HS-27A (cell line): ENCODE results near the gene AUTS2.
"Not testable (repeated sequence)": the region's sequence is repeated elsewhere in the genome, so short reads cannot be mapped to it uniquely, and the experiment has no call there.

Experiments used
- DNase-seq: peaks from one replicate; pipeline ENCODE4 v3.0.0-alpha.2; 2012; ENCODE audit warnings: low read depth, missing footprints

AUTS2 gene

DNA sequence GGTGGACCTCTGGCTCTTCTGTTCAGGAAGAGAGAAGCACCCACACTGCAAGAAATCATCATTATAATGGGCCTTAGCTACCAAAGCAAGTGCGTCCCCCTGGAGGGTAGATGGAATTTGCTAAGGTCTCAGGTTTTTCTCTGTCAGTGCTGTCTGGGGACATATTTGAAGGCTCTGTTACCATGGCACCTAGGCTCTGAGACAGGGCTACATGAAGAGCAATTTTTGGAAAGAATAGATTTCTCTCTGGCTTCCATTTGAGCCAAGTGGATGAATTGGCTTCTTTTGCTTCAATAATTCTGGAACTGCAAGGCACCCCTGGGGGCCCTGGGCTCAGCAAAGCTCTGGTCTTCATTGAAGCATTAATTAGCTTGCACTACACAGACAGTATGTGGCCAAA lies 1184.5 kb downstream of the AUTS2 start:
- no peak for DNase-seq

DNA sequence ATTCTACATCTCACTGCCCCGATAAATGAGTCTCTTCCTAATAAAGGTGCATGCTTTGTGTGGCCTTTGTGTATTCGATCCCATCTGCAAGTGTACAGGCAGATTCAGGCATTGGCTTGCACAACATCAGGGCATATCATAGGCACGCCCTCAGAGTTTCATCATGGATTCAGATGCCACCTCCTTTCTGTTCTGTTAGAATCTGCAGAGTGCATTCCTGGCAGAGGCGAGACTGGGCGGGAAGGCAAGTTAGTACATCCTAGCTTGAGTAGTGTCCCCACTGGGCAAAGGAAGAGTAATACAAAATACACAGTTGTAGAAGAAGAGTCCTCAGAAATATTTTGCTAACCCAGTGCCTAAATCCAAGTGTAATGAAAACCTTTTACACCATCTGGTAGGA lies 1187.2 kb downstream of the AUTS2 start:
- DNase-seq: no peak

DNA sequence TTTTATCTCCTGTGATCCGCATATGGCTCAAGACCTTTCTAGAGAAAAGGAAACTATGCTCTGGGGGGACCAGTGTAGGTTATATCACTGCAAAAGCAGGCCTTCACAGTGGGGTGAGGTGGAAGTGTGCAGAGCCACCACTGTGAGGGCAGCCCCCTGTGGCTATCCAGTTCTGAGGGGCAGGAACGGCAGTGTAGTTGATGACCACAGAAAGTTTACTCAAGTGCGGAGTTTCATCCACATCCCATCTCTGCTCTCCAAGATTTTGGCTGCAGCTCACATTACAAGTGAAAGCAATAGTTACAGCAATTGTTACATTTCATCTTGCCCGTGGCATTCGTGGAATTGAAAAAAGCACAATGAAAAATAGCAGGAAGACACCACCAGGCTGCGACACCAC lies 1187.8 kb downstream of the AUTS2 start:
- DNase-seq: no peak

DNA sequence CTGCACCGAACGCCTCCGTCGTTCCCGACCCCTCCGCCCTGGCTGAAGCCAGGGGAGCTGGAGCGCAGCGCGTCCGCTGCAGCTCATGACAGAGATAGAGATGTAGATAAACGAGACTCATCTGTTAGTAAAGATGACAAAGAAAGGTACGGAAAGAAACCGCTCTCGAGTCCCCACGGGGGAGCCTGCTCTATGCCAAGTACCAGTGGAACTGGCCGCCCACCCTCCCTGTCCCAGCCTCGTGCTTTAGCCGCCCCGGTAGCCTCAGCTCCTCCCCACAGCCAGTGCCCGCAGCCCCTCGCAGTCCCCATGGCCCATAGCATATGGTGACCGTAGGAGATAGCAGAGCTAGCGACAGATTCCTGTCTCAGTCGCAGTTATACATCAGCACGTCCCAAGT lies 1189.0 kb downstream of the AUTS2 start:
- no peak for DNase-seq

DNA sequence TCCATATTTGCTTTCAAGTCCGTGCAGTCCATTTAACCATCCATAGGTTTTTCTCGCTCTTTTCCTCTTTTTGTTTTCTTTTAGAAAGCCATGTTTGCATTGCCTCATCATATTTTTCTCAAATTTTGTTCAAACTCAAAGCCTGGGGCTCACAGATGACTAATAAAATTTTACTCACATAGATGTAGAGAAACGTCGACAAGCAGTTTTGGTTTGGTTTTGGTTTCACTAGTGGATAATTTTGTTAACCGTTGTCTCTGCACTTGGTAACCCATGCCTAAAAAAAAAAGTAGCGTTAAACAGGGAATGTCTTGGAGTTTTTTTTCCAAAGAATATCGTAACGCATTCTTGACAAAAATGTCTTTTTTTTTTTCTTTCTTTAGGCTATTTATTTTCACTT lies 1189.5 kb downstream of the AUTS2 start:
- no peak for DNase-seq

DNA sequence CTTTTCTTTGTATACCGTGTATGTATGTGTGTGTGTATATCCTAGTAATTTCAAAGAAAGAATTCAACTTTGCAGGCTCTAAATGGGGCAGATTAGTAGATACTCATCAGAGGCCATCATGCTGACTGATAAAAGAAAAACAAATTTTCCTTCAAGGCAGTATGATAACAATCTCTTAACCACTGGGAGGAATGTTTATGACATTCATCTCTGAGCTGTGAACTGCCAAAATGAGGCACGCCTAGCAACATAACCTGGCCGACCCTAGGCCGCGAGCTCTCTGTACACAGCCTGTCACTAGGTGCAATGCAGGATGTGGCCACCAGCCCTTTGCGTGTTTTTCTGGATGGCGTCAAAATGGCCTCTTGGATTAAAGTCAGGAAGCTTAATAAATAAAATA lies 1190.0 kb downstream of the AUTS2 start:
- DNase-seq: no peak

DNA sequence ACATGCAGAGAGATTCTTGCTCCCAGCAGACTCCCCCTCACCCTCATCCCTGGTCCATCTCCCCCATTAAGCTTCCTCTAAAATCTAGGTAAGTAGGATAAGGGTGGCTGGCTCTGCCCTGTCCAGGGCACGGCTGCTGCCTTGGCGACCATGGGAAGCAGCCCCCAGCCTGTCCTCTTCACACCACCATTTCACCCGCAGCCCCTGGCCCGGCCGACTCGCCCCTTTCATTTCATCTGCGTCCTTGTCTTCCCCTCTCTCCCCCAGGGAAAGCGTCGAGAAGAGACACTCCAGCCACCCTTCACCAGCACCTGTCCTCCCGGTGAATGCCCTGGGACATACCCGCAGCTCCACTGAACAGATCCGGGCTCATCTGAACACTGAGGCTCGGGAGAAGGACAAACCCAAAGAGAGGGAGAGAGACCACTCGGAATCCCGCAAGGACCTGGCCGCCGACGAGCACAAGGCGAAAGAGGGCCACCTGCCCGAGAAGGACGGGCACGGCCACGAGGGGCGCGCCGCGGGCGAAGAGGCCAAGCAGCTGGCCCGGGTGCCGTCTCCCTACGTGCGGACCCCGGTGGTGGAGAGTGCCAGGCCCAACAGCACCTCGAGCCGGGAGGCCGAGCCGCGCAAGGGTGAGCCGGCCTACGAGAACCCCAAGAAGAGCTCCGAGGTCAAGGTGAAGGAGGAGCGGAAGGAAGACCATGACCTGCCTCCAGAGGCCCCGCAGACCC lies 1191.4 kb downstream of the AUTS2 start:
- no peak for DNase-seq

DNA sequence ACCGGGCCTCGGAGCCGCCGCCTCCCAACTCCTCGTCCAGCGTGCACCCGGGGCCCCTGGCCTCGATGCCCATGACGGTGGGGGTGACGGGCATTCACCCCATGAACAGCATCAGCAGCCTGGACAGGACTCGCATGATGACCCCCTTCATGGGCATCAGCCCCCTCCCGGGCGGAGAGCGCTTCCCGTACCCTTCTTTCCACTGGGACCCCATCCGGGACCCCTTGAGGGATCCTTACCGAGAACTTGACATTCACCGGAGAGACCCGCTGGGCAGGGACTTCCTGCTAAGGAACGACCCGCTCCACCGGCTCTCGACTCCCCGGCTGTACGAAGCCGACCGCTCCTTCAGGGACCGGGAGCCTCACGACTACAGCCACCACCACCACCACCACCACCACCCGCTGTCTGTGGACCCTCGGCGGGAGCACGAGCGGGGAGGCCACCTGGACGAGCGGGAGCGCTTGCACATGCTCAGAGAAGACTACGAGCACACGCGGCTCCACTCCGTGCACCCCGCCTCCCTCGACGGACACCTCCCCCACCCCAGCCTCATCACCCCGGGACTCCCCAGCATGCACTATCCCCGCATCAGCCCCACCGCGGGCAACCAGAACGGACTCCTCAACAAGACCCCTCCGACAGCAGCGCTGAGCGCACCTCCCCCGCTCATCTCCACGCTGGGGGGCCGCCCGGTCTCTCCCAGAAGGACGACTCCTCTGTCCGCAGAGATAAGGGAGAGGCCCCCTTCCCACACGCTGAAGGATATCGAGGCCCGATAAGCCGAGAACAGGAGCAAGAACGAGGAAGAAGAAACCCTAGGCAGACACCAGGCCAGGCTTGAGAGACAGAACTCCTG lies 1192.2 kb downstream of the AUTS2 start:
- DNase-seq: no peak

DNA sequence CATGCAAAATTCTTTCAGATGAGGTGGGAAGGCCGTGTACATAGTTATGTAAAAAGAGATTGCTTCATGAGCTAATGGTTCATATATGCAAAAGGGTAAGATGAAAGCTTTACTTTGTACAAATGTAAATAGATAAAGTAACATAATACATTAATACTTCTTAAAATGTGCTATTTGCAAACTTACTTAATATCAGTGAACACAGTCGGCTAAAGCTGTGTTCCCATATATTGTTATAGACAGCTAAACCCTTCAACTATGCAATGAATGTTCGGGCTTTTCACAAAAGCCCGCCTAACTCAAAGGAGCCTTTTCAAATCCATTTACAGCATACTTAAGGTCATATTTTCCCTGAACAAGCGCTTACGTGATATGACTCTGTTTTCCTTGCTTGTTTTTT lies 1193.1 kb downstream of the AUTS2 start:
- no peak for DNase-seq

DNA sequence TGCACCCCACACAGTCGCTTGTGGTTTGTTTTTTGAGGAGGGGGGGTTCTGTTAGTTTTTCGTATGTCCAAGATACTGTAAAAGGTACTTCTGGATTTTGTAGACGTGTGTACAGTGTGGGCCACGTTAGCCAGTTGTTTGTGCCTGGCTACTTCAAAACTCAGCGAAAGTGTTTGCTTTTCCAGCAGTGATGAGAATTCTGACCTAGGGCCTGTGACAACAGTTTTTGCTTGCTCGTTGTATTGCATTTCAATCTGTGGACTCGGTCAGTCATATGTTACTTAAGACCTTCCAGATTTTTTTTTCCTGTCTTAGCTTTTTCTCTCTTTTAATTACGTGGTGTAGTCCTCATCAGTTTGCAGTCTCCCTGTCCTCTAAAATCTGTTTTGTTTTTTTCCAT lies 1194.8 kb downstream of the AUTS2 start:
- no peak for DNase-seq

DNA sequence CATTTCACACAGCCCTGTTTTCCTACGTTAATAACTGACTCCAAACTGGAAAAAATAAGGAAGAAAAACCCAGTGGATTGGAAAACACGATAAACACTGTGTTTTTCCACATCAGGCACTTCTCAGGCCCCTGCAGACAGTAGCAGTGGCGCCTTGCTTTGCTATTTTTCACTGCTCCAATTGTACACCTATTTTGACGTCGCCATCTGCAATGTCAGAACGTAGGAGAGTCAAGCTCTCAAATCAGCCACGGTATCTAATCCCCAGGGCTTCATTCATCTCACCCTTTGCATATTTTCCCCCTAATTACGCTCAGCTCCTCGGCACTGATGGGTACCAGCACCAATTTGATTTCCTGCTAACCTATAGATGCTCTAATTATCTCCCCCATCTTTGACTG lies 1195.5 kb downstream of the AUTS2 start:
- no peak for DNase-seq

DNA sequence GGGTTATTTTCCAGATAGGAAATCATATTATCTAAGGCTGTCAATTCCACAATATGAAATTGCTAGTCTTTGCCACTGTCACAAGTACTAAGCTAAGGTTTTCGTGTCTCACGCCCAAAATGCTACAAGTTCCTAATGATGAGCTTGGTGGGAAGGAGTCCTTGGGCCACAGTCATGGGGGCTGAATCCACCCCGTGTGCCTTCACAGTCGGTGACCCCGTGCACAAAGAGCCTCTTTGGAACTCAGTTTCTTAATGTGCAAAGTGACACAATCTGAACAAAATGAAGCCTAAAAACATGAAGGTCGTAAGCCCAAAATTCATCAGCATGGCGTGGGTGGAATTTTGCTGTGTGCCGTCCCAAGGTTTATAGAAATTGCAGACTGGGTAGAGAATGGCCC lies 1196.7 kb downstream of the AUTS2 start:
- no peak for DNase-seq

DNA sequence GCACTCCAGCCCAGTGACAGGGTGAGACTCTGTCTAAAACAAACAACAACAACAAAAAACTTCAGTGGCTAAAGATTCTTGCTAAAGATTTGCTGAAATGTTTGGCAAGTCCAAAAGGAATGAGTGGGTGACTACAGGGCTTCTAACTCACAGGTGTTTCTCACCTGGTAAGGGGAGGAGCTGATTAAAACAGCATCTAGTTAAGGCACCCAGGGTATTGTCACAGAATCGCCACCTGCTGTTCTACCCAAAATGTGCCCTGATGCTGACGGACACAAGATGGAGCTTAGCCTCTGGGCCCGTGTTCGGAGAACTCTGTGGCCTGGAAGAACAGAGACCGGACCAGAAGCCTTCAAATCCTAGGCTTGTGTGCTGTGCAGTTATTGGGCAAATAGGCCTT lies 1197.7 kb downstream of the AUTS2 start:
- no peak for DNase-seq

DNA sequence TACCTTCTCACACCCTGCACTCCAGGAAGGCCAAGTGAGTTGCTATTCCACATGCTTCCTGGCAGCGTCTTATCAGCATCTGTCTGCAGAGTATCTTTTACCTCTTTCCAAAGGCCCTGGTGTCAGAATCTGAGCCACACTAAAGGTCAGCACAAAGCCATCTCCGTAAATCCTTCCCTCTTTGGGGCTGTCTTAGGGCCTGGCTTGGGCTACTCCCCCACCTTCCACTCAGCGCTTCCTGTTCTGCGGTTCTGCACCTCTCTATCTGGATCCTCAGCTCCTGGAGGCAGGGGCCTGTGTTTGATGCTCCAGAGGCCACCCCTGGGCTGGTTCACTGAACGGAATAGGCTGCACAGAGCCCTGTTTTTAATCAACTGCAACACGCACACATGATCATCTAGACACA lies 1198.8 kb downstream of the AUTS2 start:
- no peak for DNase-seq

DNA sequence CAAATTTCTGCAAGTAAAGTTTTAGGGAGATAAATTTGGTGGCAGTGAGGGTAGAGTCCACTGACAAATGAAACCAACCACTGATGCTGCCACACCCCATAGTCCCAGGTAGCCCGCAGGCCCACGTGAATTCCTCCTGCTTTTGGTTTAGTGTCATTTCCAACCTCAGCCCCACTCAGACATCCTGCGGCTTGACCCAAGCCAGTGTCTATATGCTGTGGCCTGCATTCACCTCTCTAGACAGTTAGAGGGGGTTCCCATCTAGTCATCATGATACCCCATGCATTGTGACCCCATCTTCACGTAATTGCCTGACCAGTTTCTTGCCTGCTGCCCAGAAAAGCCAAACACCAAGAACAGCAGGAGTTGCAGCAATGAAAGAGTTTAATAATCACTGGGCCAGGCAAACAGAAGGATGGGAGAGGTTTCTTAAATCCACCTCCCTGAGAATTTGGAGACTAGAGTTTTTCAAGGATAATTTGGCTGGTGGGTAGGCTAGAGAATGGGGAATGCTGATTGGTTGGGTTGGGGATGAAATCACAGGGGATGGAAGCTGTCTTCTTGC lies 1201.6 kb downstream of the AUTS2 start:
- no peak for DNase-seq

DNA sequence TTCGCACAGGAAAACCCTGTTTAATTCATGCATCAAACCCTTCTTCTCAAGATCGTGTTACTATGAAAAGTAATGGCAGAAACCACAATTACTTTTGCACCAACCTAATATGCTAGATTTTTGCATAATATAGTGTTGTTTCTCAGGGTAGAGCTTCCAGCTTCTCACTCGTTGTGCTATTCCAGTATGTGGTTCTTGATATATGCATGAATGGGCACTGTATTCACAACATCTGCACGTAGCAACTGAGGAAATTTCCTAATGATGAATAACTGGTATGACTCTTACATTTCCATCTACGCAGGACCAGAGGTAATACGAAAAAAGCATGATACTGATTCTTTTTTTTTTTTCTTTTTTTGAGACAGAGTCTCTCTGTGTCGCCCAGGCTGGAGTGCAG lies 1207.1 kb downstream of the AUTS2 start:
- no peak for DNase-seq

DNA sequence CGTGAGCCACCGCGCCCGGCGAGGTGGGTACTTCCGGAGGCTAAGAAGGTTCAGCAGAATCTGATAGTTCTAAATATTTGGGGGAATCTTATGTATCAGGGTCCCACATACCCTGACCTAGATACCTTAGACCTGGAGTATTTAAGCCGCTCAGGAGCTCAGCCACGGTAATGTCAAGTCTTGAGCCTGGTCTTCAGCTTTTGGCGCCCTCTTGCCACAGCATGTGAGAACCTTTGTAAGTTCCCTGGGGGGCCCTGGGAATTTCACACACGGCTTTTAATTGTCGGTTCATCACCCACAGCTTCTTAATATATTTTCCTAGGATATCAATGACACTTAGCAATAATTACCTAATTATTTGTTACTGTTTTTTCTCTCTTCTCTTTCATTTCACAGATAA lies 1209.4 kb downstream of the AUTS2 start:
- DNase-seq: no peak

DNA sequence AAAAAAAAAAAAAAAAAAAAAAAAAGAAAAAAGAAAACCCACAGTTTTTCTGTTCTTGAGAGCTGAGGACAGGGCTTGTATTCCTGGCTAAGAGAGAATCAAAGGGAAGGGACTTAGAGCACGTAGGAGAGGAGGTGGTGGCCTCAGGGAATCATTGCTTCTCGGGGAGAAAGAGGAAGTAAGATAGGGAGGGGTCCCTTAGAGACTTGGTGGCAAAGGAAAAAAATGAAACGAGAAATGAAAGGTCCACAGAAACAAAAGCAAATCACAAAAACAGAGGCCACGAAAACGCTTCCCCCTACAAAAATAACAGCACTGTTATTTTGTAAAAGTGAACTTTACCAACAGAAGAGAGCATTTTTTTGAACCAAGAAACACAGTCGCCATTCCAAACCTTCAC lies 1210.6 kb downstream of the AUTS2 start:
- DNase-seq: no peak

DNA sequence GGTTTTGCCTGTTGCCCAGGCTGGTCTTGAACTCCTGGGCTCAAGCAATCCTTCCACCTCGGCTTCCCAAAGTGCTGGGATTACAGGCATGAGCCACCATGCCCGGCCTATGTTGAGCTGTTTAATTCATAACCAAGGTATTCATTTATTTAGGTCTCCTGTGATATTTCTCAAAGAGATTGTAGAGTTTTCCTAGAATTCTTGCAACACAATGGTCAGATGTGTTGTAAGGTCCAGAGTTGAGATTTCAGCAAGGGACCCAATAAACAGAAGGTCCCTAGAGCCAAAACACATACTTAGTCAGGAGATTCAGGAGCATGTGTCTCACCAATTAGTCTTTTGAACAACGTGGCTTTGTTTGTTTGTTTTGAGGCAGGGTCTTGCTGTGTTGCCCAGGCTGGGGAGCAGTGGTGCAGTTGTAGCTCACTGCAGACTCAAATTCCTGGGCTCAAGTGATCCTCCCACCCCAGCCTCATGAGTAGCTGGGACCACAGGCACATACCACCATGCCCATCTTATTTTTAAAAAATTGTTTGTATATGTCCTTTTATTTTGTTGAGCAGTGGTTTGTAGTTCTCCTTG lies 1212.4 kb downstream of the AUTS2 start:
- DNase-seq: no peak

DNA sequence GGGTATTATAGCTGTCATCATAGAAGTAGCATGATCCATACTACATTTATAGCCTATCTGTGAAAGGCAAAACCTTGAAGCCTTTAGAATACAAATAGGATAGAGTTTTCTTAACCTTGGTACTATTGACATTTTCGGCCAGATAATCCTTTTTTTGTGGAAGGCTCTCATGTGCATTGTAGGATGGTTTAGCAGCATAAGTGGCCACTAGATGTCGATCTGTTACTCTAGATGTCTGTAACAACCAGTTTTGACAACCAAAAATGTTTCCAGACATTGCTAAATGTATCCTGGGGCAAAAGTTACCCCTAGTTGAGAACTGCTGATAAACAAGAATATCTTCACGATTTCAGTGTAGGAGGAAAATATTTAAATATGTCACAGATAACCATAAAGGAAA lies 1214.2 kb downstream of the AUTS2 start:
- DNase-seq: no peak

DNA sequence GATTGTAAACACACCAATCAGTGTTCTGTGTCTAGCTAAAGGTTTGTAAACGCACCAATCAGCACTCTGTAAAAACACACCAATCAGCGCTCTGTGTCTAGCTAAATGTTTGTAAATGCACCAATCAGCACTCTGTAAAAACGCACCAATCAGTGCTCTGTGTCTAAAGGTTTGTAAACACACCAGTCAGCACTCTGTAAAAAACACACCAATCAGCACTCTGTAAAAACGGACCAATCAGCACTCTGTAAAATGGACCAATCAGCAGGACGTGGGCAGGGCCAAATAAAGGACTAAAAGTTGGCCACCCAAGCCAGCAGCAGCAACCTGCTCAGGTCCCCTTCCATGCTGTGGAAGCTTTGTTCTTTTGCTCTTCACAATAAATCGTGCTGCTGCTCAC lies 1224.2 kb downstream of the AUTS2 start:
- not testable (repeated sequence) for DNase-seq

DNA sequence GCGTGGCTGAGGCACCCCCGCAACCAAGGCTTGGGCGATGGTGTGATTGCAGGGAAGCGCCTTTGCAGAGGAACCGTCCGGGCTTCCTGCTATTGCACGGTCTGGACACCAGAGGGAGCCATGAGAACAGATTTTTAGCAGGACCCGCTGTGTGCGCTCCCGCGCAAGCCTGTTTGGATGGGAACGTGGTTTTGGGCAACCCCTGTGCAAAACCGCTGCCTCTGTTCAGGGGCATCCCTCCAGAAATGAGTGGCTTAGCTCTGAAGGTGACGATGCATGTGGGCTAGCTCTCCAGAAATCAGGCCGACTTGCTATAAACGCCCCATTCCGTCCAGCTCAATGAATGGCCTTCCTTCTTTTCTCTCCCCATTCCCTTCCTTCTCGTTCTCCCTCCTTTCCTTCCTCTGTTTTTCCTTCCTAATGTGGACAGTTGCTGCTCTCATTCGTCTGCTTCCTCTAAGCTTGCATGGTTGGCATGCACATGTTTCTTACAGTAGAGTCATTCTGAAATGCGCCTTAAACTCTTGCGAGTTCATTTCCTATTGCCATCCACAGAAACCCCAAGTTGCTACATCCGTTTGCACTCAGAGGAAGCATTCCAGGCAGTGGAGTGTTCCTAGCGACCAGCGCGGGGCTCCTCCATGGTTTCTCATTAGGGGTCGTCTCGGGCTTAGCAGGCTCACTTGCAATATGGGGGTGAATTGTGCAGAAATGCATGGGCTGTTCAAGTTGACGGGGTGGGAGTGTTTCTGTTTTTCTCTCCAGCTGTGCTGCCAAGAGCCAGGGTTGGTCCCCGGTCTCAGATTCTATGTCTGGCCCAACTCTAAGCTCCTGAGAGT lies 1231.2 kb downstream of the AUTS2 start:
- peak; percentile 3 for DNase-seq
